HepG2 (cell line): ENCODE measurements around the gene TNFSF13. TPM values are rescaled to one million over a fixed set of nuclear protein-coding genes. Genes with fewer than 3 reads are reported as not detected.

Experiments
- BCL3 ChIP-seq: sonication (generic); formaldehyde crosslinking; IDR thresholded peaks from 2 replicates; pipeline ENCODE4 v1.5.1; 2020; ENCODE audit warnings: mild to moderate bottlenecking, missing genetic modification reagents, moderate library complexity
- CCAR2 ChIP-seq: fragments of 200-400 bp; formaldehyde crosslinking; optimal IDR thresholded peaks from 2 replicates; pipeline ENCODE3; 2018; ENCODE audit warnings: low read depth, mild to moderate bottlenecking, low read length, moderate library complexity
- EP300 ChIP-seq, 3 experiments: sonication (generic) in 1 of 3; formaldehyde crosslinking in 1 of 3; IDR thresholded peaks; 2 replicates each; pipeline versions ENCODE4 v1.5.1 to v1.6.1; 2011 to 2020; ENCODE audit warnings: low read depth in 2 of 3, low read length in 2 of 3, borderline replicate concordance in 1 of 3, improper control_type of control experiment in 1 of 3, mild to moderate bottlenecking in 1 of 3, missing genetic modification reagents in 1 of 3, moderate library complexity in 1 of 3
- HMGA1 ChIP-seq: sonication (generic); formaldehyde crosslinking; conservative IDR thresholded peaks from 2 replicates; pipeline ENCODE4 v1.4.0; 2020; ENCODE audit warnings: missing genetic modification reagents
- KDM6A ChIP-seq: IDR thresholded peaks from 2 replicates; pipeline ENCODE4 v1.6.1; 2016; ENCODE audit warnings: low read depth
- MAFF ChIP-seq: IDR thresholded peaks from 2 replicates; pipeline ENCODE4 v1.6.1; 2011; ENCODE audit warnings: low read depth, low read length, improper control_type of control experiment
- NKX3-1 ChIP-seq: sonication (generic); formaldehyde crosslinking; IDR thresholded peaks from 2 replicates; pipeline ENCODE4 v1.5.0; 2020; ENCODE audit warnings: missing genetic modification reagents
- PRDM10 ChIP-seq: sonication (generic); formaldehyde crosslinking; IDR thresholded peaks from 2 replicates; pipeline ENCODE4 v1.4.0; 2020; ENCODE audit warnings: low read depth, missing genetic modification reagents
- RORA ChIP-seq: sonication (generic); formaldehyde crosslinking; IDR thresholded peaks from 2 replicates; pipeline ENCODE4 v1.5.0; 2020; ENCODE audit warnings: mild to moderate bottlenecking, missing genetic modification reagents, moderate library complexity
- SATB2 ChIP-seq: sonication (generic); formaldehyde crosslinking; IDR thresholded peaks from 2 replicates; pipeline ENCODE4 v1.5.0; 2020; ENCODE audit warnings: missing genetic modification reagents
- SKI ChIP-seq: fragments of 450-650 bp; IDR thresholded peaks from one replicate; pipeline ENCODE4 v1.6.1; 2018; ENCODE audit warnings: mild to moderate bottlenecking; ENCODE audit not compliant: partially characterized antibody
- SSRP1 ChIP-seq: IDR thresholded peaks from 2 replicates; pipeline ENCODE4 v1.6.1; 2016; ENCODE audit warnings: control low read depth
- STAG1 ChIP-seq: sonication (generic); formaldehyde crosslinking; IDR thresholded peaks from 2 replicates; pipeline ENCODE4 v1.4.0; 2020; ENCODE audit warnings: missing genetic modification reagents
- THAP7 ChIP-seq: sonication (generic); formaldehyde crosslinking; IDR thresholded peaks from 2 replicates; pipeline ENCODE4 v1.8.1; 2023; ENCODE audit warnings: mild to moderate bottlenecking, missing genetic modification reagents
- XRCC5 ChIP-seq: fragments of 200-400 bp; formaldehyde crosslinking; optimal IDR thresholded peaks from 2 replicates; pipeline ENCODE3; 2017; ENCODE audit warnings: mild to moderate bottlenecking, low read length
- ZBTB42 ChIP-seq: sonication (generic); formaldehyde crosslinking; IDR thresholded peaks from 2 replicates; pipeline ENCODE4 v1.5.0; 2020; ENCODE audit warnings: mild to moderate bottlenecking, missing genetic modification reagents
- ZNF160 ChIP-seq: sonication (generic); formaldehyde crosslinking; IDR thresholded peaks from 2 replicates; pipeline ENCODE4 v1.8.0; 2022; ENCODE audit warnings: mild to moderate bottlenecking, inconsistent platforms, missing genetic modification reagents
- ZNF264 ChIP-seq: sonication (generic); formaldehyde crosslinking; IDR thresholded peaks from 2 replicates; pipeline ENCODE4 v1.4.0; 2020; ENCODE audit warnings: missing genetic modification reagents
- ZNF687 ChIP-seq: sonication (generic); formaldehyde crosslinking; IDR thresholded peaks from 2 replicates; pipeline ENCODE4 v1.5.1; 2020; ENCODE audit warnings: mild to moderate bottlenecking, missing genetic modification reagents, moderate library complexity
- ZSCAN29 ChIP-seq: sonication (generic); formaldehyde crosslinking; conservative IDR thresholded peaks from 2 replicates; pipeline ENCODE4 v1.4.0; 2020; ENCODE audit warnings: mild to moderate bottlenecking, missing genetic modification reagents
- polyA plus RNA-seq, 8 experiments: library from polyadenylated mRNA; depleted of rRNA in 3 of 8; stranded (reverse) in 7 of 8; unstranded in 1 of 8; fragments of >200 nt; fragmentation: Illumina TruSeq in 4 of 8; extraction: Trizol in 4 of 8; gene quantifications; 2 replicates each; pipeline versions ENCODE4 v1.2.1 to v1.2.3, GENCODE V29; 2011 to 2016; ENCODE audit warnings: low read depth in 4 of 8, missing spikeins in 1 of 8, mixed read lengths in 1 of 8; ENCODE audit not compliant: insufficient read depth in 1 of 8
- total RNA-seq, 5 experiments: library from RNA; depleted of rRNA; stranded (reverse); fragments of >200 nt; fragmentation: Illumina TruSeq; extraction: Trizol; gene quantifications; 2 replicates each; pipeline ENCODE4 v1.2.3, GENCODE V29; 2016; ENCODE audit warnings: low read depth in 1 of 5

TNFSF13 gene
- total and polyA plus RNA-seq, 2 of the 13 experiments (the other 11 are each of a cell fraction or from before 2014, with no cell fraction given) = 2.5 to 3.3 TPM

GRCh38 chr17:7572588-7573323 is 14.2 kb downstream of the TNFSF13 start (continued):
- TF ChIP-seq STAG1 (CRISPR knock-in tag) (no peak), ZSCAN29 (CRISPR knock-in tag) (no peak), SATB2 (CRISPR knock-in tag) (no peak), XRCC5 (peak; percentile 56), MAFF (no peak), ZBTB42 (CRISPR knock-in tag) (no peak; the same call in 1 of the 2 replicates), CCAR2 (no peak), HMGA1 (CRISPR knock-in tag) (no peak), RORA (CRISPR knock-in tag) (no peak), SKI (no peak), NKX3-1 (no peak; the same call in 1 of the 2 replicates), PRDM10 (CRISPR knock-in tag) (no peak; the same call in 1 of the 2 replicates), KDM6A (CRISPR knock-in tag) (no peak), BCL3 (CRISPR knock-in tag) (0 out of 2 replicates have a peak, but pooled peaks have one; percentile 7), SSRP1 (peak; percentile 38; the same call in 1 of the 2 replicates), ZNF264 (CRISPR knock-in tag) (no peak), THAP7 (CRISPR knock-in tag) (0 out of 2 replicates have a peak, but pooled peaks have one; percentile 65), ZNF160 (CRISPR knock-in tag) (0 out of 2 replicates have a peak, but pooled peaks have one; percentile 28), EP300 (IDR thresholded peaks at IDR 0.05; ENCODE audit: low read depth in 2 of 2, low read length in 2 of 2) (no peak), EP300 (CRISPR knock-in tag; IDR thresholded peaks at IDR 0.05; ENCODE audit: borderline replicate concordance) (no peak), ZNF687 (CRISPR knock-in tag) (peak; percentile 56)
